ENCODE results near the gene MEI1.
"Not testable (repeated sequence)": the region's sequence is repeated elsewhere in the genome, so short reads cannot be mapped to it uniquely, and the experiment has no call there.

The MEI1 gene, protein sequence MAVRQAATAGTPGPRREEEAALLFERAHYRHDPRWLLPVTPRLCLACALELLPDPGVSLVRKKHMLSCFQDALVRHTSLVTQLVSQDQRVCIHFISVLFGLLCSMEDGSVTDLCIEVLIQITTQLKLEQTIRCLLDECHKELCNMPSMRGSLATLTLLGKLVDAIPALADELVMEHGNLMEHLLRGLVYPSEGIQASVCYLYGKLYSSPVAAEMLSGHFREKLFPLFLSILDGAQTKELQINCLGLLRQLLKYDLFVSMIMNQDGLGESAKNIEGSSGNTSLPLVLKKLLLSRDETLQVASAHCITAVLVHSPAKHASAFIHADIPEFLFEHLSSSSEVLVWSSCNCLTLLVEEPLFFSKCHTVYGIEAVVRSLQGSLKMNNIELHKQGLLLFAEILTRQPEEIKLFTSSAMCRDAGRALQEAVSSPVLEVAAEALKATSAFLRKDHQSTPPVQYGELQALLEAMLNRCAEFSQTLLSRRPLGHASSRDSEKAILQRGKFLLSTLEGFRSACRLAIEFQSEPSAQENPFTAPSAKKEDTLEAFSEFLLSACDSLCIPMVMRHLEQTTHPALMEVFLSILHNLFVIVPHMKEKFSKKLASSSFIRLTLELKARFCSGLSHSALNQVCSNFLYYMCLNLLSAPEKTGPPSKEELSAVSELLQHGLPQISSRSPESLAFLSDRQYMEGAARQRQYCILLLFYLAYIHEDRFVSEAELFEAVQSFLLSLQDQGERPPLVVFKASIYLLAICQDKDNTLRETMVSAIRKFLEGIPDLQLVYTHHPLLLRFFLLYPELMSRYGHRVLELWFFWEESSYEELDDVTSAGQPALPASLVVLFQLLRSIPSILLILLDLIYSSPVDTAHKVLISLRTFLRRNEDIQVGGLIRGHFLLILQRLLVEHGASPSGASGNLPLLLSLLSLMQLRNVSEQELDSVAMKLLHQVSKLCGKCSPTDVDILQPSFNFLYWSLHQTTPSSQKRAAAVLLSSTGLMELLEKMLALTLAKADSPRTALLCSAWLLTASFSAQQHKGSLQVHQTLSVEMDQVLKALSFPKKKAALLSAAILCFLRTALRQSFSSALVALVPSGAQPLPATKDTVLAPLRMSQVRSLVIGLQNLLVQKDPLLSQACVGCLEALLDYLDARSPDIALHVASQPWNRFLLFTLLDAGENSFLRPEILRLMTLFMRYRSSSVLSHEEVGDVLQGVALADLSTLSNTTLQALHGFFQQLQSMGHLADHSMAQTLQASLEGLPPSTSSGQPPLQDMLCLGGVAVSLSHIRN
- total RNA-seq, result 28.1 to 52.8 (median 47.5) reads per million in 4 donors

DNA sequence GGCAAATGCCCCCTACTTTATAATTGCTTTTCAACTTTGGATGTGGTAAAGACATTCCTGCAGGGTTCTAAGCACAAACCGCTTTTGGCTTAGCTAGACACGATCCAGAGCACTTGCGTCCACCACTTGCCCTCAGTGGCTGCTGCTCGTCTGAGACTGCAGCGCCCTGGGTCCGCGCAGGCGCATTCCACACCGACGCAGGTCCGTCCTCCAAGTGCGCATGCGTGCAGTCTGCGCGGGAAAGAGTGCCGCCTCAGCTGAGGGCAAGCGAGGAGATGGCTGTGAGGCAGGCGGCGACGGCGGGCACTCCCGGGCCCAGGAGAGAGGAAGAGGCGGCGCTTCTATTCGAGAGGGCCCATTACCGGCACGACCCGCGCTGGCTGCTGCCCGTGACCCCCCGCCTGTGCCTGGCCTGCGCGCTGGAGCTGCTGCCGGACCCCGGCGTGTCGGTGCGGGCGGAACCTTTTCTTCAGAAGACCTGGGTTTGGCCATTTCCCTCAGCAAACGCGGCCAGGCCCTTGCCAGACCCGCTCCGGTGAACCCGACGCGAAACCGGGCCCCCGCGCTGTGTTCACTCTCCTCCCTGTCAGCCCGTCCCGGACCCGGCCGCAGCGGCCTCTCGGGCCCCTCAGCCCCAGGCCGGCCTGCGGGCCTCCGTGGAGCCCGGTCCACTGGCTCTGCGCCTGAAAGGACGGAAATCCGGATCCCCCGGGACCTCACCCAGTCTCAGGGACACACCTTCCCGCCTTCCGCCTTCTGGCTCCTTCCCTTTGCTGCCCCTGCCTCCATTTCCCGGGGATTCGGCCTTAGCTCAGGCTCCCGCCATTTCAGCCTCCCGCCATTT lies at the start of gene MEI1:
Gene MEI1 (plus strand): TSS at position 240 of the 844 bp plus-strand sequence. CDS start 36 bp downstream, at position 276.
- peak; percentile 82 to 92 (median 86) for DNase-seq

DNA sequence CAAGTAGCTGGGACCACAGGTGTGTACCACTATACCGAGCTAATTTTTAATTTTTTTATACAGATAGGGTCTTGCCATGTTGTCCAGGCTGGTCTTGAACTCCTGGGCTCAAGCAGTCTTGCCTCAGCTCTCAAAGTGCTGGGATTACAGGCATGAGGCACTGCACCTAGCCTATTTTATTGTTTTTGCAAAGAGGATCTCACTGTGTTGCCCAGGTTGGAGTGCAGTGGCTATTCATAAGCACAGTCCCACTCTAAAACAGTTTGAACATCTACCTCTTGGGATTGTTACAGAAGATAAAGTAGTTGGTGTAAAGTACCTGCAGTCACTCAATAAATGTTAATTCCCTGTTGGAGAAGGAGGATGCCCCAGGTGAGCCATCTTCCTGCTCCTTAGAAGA lies 49.1 kb upstream of the MEI1 start:
- no peak for DNase-seq

DNA sequence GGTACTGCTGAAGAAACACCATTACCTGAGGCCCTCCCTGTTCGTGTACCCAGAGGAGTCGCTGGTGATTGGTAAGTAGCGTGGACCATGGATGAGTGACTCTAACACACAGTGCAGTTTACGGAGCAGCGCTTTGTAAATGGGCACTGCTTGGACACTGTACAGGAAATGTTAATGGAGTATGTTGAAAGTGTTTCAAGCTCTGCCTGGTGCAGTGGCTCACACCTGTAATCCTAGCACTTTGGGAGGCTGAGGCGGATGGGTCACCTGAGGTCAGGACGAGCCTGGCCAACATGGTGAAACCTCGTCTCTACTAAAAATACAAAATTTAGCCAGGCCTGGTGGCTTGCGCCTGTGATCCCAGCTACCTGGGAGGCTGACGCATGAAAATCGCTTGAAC lies 48.5 kb upstream of the MEI1 start:
- no peak for DNase-seq

DNA sequence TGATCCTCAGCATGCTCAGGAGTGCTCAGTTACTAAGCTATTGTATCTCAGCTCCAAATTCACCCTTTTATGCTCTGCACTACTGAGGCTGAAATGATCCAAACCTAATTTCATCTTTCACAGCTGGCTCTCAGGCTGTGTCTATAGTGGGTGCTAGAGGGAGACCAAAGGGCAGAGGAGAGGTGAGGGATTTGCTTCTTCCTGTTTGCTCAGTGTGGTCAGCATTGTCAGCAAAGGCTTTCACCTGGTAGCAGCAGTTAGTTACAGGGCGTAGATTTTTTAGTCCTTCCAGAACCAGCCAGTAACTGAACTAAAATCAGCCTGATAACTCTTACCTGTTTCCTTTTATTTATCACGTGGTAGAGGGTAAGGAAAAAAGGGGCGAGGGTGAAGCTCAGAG lies 45.0 kb upstream of the MEI1 start:
- DNase-seq, result no peak

DNA sequence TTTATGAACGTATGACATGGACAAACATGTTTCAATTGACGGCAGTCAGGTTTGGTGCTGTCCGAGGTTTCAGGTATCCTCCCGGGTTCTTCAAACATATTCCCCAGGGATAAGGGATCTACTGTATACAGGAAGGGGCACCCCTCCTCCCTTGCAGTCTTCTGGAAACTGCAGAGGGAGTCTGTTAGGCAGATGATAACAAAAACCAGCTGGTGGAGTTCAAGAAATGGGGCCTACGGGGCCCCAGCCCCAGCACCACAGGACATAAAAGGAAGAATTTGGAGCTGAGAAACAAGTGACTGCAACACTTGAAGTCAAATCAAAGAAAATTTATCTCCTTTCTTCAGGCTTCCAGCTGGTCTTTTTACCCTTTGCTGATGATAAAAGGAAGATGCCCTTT lies 42.7 kb upstream of the MEI1 start:
- no peak for DNase-seq

DNA sequence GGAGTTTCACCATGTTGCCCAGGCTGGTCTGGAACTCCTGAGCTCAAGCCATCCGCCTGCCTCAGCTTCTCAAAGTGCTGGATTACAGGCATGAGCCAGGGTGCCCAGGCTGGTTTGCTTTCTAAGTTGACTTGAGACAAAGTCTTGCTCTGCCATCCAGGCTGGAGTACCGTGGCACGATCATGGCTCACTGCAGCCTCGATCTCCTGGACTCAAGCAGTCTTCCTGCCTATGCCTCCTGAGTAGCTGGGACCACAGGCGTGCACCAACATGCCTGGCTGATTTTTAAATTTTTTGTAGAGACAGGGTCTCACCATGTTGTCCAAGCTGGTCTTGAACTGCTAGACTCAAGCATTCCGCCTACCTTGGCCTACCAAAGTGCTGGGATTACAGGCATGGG lies 41.6 kb upstream of the MEI1 start:
- no peak for DNase-seq

DNA sequence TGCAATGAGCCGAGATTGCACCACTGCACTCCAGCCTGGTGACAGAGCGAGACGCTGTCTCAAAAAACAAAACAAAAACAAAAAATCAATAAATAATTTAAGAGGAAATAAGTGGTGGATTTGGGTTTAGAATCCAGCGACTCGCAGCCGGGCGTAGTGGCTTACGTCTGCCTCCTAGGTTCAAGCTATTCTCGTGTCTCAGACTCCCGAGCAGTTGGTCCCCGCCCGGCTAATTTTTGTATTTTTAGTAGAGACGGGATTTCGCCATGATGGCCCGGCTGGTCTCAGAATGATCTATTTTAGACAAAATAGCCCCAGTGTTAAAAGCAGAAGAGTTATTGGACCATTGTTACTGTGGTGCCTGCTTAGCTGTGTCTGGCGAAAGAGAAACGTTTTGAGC lies 40.4 kb upstream of the MEI1 start:
- DNase-seq, result no peak

DNA sequence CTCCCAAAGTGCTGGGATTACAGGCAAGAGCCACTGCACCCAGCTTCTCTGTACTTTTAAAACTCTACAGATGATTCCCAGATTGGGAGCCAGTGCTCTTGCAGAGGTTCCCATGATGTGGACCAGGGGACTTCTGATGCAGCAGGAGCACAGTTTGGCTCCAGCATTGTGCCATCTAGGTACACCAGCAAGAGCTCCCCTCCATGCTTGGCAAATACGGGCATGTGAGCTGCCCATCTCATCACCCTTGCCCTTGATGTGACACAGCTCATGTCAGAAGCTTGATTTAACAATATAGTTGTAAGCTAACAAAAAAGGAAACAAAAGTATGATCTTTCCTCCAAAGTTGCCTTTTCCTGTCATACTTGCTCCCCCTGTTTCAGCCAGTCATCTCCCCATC lies 39.4 kb upstream of the MEI1 start:
- no peak for DNase-seq

DNA sequence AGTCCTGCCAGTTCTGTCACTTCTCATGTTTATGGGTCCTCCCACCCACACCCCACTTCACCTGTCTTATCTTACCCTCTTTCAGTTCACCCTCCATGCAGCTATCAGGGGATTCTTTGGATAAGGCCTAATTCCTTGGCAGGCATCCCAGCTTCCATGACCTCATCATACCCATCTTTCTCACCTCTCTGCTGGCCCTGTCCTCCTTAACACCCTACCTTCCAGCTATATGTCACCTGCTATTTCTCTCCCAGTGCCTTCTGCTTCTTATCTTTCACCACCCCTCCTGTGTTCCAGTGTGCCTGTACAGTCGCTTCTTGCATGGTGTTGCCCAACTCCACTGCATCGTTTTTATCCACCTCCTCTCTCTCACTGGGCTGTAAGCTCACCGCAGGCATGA lies 38.9 kb upstream of the MEI1 start:
- DNase-seq, result no peak

DNA sequence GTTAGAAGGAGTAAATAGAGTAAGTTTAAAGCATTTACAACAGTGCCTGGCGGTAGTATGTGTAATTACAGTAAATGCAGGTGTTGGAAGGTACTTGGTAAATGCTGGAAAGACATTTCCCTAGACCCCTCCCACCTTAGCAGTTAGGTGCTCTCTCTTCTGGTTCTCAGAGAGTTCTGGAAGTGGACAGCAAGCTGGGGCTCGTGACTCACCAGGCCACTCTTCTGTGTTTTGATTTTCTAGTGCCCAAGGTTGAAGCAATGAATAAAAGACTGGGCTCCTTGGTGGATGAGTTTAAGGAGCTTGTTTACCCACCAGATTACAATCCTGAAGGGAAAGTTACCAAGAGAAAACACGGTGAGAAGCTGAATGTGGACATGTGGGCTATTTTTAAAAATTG lies 38.2 kb upstream of the MEI1 start:
- DNase-seq, result no peak

DNA sequence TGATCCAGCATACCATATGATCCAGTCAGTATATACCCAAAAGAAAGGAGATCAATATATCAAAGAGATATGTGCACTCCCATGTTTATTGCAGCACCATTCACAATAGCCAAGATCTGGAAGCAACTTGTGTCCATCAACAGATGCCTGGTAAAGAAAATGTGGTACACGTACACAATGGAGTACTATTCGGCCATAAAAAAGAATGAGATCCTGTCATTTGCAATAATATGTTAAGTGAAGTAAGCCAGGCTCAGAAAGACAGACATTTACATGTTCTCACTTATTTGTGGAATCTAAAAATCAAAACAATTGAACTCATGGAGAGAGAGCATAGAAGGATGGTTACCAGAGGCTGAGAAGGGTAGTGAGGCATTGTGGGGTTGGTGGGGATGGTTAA lies 37.6 kb upstream of the MEI1 start:
- DNase-seq, result no peak

DNA sequence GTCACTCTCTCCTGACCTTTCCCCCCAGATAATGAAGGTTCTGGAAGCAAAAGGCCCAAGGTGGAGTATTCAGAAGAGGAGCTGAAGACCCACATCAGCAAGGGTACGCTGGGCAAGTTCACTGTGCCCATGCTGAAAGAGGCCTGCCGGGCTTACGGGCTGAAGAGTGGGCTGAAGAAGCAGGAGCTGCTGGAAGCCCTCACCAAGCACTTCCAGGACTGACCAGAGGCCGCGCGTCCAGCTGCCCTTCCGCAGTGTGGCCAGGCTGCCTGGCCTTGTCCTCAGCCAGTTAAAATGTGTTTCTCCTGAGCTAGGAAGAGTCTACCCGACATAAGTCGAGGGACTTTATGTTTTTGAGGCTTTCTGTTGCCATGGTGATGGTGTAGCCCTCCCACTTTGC lies 35.7 kb upstream of the MEI1 start:
- not testable (repeated sequence) for DNase-seq

DNA sequence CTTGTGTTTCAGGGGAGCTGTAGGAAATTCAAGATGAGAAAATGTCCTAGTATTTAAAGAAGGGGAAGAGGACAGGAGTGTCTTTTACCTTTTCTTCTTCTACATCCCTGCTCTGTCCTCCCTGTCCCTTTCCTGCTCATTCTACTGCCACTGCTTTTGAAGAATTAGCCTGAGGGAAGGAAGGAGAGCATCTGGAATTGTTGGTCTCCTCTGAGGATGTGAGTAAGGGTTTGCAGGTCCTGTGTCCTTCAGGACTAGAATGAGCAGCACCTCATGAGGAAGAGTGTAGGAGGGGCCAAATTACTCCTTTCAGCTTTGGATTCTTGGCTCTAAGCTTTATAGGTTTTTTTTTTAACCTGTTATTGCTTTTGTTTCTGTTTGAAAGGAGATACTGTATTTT lies 34.8 kb upstream of the MEI1 start:
- no peak for DNase-seq

DNA sequence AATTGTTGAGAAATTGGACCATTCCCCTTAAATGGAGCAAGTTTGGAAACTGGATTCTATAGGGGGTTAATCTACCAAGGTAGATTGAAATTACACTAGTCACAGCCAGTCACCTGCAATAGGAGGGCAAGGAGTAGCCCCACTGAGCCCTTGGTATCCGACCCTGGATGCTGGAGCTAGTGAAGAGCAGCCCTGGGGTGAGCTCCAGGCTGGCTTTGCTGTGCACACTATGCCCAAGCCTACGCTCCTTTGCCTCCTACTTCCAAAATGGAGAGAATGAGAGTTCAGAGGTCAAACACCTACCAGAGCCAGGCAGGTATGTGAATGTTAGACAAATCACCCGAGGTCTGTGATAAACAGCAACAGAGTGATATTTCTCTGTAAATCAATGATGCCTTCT lies 34.4 kb upstream of the MEI1 start:
- DNase-seq, result no peak

DNA sequence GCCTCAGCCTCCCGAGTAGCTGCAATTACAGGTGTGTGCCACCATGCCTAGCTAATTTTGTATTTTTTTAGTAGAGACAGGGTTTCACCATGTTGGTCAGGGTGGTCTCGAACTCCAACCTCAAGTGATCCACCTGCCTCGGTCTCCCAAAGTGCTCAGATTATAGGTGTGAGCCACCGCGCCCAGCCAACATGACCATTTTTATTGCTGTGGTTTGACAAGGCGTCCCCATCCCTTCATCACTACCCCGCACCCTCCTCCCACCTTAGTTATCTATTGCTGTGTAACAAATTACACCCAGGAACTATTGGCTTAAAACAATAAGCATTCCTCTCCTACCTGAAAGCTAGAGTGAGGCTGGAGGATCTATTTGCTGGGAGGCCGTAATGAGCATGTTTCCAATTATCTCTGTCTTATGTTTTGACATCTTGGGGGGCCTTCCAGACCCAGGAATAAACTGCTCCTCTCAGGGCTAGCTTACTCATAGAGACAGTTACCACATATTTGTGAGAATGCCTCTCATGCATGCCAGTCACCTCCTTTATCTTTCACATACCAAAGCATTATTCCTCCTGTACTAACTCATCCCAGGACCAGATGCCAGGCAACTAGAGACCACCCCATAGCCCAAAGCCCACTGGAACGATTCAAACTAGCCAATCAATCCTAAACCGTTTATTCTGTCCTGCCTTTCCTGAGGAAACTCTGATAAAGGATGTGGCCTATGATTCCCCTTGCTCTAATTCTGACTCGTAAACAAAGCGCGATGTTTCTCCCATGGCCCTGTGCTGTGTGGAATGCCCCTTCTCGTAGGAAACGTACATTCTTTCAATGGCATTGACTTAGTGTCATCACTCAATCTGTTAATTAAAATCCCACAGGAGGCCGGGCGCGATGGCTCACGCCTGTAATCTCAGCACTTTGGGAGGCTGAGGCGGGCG lies 30.1 kb upstream of the MEI1 start:
- DNase-seq, result no peak

DNA sequence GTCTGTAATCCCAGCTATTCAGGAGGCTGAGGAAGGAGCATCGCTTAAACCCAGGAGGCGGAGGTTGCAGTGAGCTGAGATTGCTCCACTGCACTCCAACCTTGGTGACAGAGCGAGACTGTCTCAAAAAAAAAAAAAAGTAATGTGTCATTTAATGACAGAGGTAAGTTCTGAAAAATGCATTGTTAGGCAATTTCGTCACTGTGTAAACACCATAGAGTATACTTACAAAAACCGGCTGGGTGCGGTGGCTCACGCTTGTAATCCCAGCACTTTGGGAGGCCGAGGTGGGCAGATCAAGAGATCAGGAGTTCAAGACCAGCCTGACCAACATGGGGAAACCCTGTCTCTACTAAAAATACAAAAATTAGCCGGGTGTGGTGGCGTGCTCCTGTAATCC lies 27.2 kb upstream of the MEI1 start:
- DNase-seq, result not testable (repeated sequence)

DNA sequence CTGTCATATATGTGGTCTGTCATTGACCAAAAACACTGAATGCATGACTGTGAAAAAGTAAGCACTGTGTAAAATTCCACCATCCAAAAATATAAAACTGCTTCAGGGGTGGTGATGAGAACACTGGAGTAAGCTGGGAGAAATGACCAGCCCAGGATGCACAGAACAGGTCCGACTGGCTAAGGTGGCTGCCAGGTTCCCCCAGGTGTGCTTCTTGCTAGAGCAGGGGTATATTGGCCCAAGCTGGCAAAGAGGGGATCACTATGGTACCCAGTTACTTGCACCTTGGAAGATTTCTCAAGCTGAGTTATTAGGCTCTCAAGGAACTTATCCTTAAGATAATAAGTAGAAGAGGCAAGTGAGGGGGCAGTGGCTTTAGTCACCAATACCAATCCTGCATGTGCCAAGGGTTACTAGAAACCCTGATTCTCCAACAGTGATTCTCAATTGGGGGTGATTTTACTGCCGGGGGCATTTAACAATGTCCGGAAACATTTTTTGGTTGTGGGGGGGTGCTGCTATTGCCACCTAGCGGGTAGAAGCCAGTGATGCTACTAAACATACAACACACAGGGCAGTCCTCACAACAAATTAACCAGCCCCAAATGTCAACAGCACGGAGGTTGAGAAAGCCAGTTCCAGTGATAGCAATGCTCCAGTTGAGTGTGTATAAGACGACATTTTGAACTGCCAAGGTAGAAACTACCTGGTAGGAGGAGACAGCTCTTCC lies 26.4 kb upstream of the MEI1 start:
- DNase-seq, result no peak

DNA sequence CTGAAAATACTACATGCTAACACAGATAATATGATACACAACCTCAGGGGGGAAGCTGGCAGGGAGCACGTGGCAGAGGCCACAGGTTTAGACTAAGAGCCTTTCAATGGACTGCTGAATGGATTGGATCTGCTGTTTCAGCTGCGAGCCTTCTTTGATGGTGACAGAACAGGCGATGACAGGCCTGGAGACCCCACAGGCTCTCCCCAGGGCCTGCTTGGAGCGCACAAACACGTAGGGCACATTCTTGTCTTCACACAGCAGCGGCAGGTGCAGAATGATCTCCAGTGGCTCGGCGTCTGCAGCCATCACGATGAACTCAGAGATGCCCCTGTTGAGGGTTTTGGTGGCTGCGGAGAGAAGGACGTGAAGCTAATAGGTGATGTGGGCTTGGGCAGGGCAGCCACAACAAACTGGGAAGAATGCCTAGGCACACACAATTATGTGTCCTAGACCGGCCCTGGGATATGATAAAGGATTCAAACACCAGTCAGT lies 24.4 kb upstream of the MEI1 start:
- DNase-seq, result no peak

DNA sequence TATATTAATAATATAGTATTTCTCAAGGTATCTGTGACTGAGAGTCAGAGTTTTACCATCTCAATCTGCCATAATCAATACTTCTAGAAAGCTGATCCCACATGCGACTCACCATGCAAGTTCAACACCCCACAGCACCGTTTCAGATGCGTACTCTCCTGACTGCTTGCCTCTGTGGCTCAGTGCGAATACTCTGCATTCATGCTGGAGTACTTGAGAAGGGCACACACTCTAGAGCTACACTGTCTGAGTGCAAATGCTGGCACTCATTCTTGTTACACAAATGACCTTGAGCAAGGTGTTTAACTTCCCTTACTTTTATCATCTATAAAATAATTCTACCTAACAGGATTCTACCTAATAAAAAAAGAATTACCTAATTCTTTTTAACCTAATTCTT lies 23.2 kb upstream of the MEI1 start:
- DNase-seq, result no peak

DNA sequence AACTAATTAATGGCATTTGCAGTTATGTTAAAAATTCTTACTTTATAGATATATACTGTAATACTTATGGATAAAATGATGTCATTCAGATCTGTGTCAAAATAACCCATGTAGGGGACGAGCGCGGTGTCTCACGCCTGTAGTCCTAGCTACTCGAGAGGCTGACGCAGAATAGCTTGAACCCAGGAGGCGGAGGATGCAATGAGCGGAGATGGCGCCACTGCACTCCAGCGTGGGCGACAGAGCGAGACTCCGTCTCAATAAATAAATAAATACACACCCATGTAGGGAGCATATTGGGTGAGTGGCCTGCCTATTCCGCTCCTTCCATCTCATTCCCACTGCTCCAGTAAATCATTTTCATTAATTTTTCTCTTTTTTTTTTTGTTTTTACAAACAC lies 17.7 kb upstream of the MEI1 start:
- DNase-seq, result no peak

Data from T-helper 1 cell (primary cell).